HG03354 (cell line): ENCODE measurements around the gene CD81.
A peak's percentile ranks its signal among the peaks of the same experiment; 100 is the strongest.
"Not testable (repeated sequence)": the region's sequence is repeated elsewhere in the genome, so short reads cannot be mapped to it uniquely, and the experiment has no call there.

ENCODE experiments used
- ATAC-seq: cut with Tn5 transposase; IDR thresholded peaks from one replicate; pipeline ENCODE4 v1.9.1; 2021; ENCODE audit warnings: mild to moderate bottlenecking; ENCODE audit not compliant: unreplicated experiment, poor library complexity, severe bottlenecking

CD81 gene, protein sequence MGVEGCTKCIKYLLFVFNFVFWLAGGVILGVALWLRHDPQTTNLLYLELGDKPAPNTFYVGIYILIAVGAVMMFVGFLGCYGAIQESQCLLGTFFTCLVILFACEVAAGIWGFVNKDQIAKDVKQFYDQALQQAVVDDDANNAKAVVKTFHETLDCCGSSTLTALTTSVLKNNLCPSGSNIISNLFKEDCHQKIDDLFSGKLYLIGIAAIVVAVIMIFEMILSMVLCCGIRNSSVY

DNA sequence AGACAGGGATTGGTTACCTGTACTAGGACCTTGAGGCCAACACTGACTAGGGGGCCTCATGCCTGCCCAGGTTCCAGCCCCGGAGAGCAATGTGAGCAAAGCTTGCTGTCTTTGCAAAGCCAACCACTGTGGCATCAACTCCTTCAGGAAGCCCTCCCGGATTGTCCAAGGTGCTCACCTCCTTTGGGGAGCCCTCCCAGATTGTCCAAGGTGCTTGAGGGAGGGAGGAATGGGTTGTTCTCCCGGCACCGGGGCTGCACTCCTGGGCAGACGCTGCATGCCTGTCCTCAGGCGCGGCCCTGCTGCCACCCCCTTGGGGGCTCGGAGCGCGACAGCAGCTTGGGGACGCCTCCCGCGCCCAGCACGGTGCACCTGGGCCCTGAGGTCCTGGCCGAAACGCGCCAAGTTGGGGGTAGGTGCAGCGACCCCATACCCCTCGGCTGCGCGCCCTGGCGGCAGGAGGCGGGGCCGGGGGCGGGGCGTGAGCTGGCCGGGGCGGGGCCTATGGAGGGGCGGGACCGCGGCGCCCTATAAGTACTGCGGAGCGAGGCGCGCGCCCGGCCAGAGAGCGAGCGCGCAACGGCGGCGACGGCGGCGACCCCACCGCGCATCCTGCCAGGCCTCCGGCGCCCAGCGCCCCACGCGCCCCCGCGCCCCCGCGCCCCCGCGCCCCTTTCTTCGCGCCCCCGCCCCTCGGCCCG, at the start of gene CD81:
CD81 (plus strand) TSS at position 560 of the 701 bp plus-strand sequence. CDS start 240 bp downstream, outside the sequence.
- ATAC-seq, result peak; percentile 62

DNA sequence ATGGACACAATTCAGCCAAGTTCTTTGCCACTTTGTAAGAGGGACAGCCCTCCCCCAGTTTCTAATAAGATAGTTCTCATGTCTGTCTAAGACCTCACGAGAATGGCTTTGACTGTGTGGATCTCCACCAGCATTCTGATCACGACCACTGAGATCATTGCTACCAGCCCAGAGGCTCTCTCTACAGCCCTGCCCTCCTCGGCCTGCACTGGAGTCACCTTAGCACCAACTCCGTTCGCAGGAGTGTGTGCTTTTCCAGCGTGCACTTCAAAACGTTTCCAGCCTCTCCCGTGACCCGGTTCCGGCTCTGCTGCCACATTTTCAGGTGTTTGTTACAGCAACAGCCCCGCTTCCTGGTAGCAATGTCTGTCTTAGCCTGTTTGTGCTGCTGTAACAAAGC, 49.1 kb upstream of the CD81 start:
- no peak for ATAC-seq

DNA sequence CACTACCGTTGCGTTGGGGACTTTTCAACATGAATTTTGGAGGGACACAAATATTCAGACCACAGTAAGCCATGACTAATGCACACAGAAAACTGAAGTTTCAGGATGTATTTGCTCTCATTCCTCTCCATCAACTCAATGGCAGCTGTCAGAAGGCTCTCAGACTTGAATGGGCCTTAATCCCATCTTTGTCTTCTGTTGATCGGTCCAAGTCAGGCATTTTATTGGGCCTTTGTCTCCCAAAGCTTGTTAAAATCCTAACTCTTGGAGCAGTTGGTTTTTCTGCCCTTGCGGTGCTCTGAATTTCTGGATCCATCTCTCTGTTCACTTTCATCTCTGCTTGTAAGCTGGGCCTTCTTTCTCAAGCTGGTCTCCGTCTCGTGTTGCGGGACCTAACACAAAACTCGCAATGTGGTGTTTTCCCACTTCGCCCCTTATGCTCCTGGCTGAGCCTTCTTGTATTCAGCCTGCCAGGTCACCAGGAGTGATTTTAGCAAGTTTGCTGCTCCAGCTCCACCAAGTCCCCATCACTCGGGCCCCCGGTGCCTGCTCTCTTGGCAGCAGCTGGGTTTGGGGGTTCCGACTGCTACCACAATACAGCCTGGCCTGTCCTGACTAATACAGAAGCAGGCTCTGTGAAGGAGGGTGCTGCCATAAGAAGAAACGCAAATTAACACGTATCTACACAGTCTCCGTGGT, 48.3 kb upstream of the CD81 start:
- ATAC-seq, result no peak

DNA sequence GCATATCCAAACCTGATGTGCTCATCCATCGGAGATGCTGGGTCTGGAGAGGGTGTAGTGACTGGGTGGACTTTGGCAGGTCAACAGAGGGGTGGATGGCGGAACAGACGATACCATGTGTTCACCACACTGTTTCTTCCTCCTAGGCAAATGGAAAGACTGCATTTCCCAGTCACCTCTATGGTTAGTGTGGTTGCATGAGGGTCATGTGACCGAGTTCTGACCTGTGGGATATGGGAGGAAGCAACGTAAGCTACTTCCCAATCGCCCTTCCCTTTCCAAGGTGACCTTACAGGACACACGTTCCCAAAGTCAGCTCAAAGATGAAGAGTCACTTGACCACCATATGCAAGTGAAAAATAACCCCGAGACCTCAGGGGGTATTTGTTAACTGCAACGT, 47.6 kb upstream of the CD81 start:
- no peak for ATAC-seq

DNA sequence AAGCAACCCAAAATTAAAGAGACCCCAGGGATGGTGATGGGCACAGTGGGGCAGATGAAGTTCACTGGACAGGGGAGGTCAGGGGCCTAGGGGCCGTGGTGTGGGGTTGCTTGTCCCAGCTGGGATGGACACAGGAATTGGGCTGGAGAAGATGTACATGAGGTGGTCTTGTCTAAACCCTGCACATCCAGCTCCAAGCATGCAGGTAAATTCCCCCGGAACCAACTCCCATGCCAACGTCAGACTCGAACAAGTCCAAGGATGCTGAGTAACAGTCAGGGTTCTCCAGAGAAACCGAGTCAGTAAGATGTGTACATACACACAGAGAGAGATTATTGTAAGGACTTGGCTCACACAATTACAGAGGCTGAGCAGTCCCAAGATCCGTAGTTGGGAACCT, 46.4 kb upstream of the CD81 start:
- ATAC-seq, result no peak

DNA sequence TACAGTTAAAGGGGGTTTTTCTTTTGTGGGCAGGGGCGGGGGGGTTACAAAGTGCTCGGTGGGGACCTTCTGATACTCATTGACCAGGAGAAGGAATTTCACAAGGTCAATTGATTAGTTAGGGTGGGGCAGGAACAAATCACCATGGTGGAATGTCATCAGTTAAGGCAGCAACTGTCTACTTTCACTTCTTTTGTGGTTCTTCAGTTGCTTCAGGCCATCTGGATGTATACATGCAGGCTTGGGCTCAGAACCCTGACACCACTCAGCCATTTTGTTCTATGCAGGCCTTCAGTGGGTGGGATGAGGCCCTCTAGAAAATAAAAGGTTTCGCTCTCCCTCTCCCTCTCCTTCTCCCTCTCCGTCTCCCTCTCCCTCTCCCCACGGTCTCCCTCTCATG, 45.7 kb upstream of the CD81 start:
- ATAC-seq, result no peak

DNA sequence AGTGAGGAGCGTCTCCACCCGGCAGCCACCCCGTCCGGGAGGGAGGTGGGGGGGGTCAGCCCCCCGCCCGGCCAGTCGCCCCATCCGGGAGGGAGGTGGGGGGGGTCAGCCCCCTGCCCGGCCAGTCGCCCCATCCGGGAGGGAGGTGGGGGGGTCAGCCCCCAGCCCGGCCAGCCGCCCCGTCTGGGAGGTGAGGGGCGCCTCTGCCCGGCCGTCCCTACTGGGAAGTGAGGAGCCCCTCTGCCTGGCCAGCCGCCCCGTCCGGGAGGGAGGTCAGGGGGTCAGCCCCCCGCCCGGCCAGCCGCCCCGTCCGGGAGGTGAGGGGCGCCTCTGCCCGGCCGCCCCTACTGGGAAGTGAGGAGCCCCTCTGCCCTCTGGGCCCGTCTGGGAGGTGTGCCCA, 44.5 kb upstream of the CD81 start:
- ATAC-seq, result not testable (repeated sequence)

DNA sequence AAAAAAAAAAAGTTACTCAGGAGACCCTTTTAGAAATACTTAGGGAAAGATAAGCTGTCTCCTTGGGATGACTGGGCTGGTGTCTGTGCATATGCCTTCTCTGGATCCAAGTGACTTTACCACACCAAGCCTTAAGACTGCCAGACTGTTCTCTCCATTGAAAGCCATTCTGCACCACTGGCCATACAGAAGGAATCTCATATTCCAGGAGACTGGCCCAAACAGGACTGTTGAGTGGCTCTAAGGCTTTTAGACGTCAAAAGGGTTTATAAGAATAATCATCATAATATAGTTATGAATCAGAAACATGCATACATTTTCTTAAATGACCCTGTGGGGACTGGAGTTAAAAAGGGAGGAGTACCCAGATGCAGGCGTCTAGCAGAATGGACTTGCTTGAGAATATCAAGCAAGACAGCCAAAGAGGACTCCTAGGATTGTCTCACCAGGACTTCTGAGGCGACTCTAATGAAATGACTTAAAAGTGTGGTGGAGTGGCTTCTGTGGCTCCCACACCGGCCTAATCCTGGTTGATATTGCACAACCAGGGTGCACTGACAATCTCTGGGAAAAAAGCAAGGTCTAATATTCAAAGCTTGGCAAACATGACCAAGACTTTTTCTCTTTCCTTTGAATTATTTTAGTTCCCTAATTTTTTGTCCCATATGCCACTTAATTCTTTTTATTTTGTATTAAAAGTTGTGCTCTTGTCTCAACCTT, 43.5 kb upstream of the CD81 start:
- ATAC-seq, result not testable (repeated sequence)

DNA sequence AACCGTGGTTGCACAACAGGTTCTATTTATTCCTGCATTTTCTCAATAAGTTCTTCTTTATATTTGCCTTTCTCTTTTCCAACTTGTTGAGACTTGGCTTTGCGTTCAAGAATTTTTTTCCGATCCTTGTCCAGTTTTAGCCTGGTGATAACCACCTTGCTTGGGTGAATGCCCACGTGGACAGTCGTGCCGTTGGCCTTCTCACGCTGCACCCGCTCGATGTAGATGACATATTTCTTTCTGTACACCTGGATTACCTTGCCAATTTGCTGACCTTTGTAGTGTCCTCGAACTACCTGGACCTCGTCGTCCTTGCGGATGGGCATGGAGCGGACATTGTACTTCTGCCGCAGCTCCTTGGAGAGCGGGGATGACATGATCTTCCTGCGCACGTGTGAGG, 41.8 kb upstream of the CD81 start:
- not testable (repeated sequence) for ATAC-seq

DNA sequence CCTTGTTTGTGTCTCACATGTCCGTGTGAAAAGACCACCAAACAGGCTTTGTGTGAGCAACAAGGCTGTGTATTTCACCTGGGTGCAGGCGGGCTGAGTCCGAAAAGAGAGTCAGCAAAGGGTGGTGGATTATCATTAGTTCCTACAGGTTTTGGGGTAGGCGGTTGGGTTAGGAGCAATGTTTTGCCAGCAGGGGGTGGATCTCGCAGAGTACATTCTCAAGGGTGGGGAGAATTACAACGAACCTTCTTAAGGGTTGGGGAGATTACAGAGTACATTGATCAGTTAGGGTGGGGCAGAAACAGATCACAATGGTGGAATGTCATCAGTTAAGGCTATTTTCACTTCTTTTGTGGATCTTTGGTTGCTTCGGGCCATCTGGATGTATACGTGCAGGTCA, 38.4 kb upstream of the CD81 start:
- ATAC-seq, result not testable (repeated sequence)

DNA sequence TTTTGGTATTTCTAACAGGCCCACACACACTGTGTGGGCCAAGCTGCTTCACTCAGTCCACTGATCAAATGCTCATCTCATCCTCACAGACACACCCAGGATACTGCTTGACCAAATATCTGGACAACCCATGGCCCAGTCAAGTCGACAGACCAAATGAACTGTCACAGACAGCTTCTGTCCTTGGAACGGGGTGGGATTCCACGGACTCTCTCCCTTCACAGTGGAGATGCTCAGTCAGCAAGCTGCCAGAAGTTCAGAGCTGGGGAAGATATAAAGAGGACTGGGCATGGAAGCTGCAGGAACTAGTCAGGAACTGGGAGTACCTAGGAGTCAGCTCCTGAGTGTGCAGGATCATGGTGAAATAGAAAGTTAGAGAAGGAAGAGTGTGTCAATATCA, 34.6 kb upstream of the CD81 start:
- ATAC-seq, result no peak

DNA sequence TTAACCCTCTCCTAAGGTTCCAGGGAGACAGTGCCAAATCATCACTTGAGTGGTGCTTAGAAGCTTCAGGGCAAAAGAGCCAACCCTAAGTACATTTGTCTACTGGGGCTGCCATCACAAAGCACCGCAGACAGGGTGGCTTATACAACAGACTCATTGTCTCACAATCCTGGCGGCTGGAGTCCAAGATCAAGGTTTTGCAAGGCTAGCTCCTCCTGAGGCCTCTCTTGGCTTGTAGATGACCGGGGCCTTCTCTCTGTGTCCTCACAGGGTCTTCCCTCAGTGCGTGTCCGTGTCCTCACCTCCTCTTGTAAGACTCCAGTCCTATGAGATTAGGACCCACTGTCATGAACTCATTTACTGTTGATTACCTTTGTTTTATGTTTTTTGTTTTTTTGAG, 34.1 kb upstream of the CD81 start:
- no peak for ATAC-seq

DNA sequence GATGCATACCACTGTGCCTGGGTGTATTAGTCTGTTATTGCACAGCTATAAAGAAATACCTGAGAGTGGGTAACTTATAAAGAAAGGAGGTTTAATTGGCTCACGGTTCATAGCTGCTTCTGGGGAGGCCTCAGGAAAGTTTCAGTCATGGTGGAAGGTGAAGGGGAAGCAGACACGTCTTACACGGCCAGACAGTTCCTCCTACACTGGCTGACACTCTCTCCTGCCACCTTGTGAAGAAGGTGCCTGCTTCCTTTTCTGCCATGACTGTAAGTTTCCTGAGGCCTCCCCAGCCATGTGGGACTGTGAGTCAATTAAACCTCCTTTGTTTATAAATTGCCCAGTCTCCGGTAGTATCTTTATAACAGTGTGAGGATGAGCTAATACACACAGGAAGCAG, 33.6 kb upstream of the CD81 start:
- no peak for ATAC-seq

DNA sequence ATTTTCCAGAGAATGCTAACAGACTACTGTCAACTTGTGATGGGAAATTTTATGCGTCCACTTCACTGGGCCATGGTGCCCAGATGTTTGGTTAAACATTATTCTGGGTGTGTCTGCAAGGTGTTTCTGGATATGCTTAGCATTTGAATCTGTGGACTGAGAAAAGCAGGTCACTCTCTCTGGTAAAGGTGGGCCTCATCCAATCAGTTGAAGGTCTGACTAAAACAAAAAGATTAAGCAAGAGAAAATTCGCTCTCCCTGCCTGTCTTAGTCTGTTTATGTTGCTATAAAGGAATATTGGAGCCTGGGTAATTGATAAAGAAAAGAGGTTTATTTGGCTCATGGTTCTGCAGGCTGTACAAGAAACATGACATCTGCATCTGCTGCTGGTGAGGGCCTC, 32.1 kb upstream of the CD81 start:
- no peak for ATAC-seq

DNA sequence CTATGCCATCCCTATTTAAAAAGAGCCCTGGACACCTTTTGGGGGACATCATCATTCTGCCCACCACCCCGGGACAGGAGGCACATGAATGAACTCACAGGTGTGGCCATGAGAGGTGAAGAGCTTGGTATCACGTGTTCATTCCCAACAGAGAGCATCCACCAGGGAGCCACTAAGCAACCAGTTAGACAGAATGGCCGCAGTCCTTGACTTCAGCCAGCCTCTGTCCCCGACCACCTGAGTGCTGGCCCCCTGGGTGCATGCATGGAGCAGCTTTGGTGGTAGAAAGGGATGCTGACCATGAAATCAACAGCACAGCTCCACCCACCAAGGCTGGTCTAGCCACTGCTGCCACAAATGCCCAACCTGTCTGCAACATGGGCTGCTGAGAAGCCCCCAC, 31.1 kb upstream of the CD81 start:
- no peak for ATAC-seq

DNA sequence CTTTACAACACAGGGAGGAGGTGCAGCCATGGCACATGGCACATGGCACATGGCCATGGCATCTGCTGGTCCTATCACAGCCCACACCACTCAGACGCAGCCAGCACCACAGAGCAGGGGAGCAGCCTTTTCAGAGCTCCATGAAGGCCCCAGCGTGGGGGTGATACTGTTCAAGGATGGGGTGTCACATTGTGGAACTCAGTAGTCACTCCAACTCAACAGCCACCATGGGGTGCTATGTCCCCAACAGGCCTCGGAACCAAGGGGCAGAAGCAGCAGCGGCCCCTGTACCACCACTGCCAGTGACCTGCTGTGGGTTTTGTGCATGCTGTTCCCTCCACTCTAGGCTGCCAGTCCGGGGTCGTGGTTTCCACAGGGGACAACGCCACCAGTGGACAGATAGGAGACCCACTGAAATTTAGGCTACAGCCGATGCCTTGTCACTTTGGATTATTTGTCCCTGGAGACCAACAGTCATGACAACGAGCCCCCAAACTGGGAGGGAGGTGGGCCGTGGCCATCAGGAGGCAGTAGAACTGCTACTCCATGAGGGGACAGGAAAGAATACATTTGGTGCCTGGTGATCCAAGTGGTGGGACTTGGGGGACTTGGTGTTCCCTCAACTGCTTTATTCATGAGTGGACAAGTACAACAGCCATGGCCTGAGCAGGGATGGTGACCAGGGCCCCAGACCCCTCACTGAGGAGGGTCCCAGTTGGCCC, 30.4 kb upstream of the CD81 start:
- no peak for ATAC-seq

DNA sequence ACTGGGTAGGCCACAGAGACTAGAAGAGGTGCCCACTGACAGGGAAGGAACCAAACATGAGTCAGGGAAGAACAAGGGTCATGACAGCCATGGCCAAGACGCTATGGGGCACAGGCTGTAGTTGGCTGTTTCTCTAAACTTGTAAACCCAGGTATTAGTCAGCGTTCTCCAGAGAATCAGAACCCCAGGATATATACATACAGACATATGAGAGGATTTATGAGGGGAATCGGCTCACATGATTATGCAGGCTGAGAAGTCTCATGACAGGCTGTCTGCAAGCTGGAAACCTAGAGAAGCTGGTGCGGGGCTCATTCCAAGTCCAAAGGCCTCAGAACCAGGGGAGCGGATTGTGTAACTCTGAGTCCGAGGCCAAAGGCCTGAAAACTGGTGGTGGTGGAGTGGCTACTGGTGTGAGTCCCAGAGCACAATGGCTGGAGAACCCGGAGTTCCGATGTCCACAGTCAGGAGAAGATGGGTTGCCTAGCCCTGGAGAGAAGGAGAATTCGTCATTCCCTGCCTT, 29.7 kb upstream of the CD81 start:
- ATAC-seq, result no peak

DNA sequence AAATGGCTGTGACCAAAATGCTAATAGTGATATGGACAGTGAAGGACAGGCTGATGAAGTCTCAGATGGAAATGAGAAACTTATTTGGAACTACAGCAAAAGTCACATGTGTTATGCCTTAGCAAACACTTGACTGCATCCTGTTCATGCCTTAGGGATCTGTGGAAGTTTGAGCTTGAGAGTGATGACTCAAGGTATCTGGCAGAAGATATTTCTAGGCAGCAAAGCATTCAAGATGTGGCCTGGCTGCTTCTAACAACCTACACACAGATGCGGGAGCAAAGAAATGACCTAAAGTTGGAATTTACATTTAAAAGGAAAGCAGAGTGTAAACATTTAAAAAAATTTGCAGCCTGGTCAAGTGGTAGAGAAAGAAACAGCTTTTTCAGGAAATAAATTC, 28.1 kb upstream of the CD81 start:
- no peak for ATAC-seq

DNA sequence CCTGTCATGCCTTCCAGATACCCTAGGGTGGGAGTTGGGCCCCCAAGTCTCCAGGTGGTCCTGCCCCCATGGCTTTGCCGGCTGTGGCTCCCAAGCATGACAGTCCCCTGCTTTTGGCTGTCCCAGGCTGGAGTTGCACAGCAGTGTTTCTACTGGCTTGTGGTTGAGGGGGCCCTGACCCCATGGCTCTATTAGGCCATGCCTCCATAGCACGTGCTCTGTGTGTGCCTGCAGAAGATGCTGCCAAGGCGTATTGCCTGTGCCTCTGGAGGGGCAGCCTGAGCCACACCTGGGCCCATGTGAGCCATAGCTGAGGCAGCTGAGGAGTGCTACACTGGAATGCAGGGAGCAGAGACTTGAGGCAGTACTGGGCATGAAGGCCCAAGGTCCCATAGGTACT, 25.4 kb upstream of the CD81 start:
- ATAC-seq, result no peak

DNA sequence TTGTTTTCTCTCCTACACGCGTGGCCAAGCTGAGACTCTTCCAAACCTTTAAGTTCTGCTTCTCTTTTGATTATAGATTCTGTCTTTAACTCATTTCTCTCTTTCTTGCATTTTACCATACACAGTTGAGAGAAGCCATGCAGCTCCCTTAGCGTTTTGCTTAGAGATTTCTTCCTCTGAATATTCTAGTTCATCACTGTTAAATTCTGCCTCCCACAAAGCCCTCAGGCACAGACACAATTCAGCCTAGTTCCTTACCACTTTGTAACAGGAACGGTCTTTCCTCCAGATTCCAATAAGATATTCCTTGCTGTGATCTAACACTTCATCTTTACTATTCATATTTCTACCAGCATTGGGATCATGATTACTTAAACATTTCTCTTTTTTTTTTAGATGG, 24.7 kb upstream of the CD81 start:
- ATAC-seq, result no peak
